Measurements from ENCODE around the gene BICD1. TPM values are rescaled to one million over a fixed set of nuclear protein-coding genes. Genes with fewer than 3 reads are reported as not detected.

BICD1 gene
- total and polyA plus RNA-seq, 2 donors (not counting 3 experiments of a cell fraction or from before 2014, with no cell fraction given): 12.2 to 51.0 TPM

DNA sequence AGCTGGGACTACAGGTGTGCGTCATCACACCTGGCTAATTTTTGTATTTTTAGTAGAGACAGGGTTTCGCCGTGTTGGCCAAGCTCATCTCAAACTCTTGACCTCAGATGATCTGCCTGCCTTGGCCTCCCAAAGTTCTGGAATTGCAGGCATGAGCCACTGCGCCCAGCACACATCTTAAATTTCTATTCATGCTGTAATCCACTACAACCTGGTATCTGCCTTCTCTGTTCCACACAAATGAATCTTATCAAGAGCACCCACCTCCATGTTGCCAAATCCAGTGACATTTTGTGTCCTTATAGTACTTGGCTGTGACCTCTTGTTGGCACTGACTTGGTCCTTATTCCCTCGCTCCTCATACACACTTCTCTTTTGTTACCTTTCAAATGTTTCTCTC is 5.8 kb upstream of the BICD1 start:
- FAIRE-seq: no peak
- no peaks in the 10 kb centered on the region for H3K9me3 ChIP-seq (replicated peaks; ENCODE audit: control insufficient read depth, insufficient read depth, low read length)
- H3K9me1 ChIP-seq (replicated peaks; ENCODE audit: control insufficient read depth, extremely low read depth, insufficient read depth, low read length): no peaks in the 10 kb centered on the region
- no peak for DNase-seq (ENCODE audit: low read depth, low spot score)
- TF ChIP-seq, protein P1, sequence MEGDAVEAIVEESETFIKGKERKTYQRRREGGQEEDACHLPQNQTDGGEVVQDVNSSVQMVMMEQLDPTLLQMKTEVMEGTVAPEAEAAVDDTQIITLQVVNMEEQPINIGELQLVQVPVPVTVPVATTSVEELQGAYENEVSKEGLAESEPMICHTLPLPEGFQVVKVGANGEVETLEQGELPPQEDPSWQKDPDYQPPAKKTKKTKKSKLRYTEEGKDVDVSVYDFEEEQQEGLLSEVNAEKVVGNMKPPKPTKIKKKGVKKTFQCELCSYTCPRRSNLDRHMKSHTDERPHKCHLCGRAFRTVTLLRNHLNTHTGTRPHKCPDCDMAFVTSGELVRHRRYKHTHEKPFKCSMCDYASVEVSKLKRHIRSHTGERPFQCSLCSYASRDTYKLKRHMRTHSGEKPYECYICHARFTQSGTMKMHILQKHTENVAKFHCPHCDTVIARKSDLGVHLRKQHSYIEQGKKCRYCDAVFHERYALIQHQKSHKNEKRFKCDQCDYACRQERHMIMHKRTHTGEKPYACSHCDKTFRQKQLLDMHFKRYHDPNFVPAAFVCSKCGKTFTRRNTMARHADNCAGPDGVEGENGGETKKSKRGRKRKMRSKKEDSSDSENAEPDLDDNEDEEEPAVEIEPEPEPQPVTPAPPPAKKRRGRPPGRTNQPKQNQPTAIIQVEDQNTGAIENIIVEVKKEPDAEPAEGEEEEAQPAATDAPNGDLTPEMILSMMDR (IDR thresholded peaks at IDR 0.05; ENCODE audit: extremely low read depth in 1 of 2, insufficient read depth in 1 of 2, low read depth in 1 of 2, low read length in 2 of 2): no peak
- TF ChIP-seq GATA2 (IDR thresholded peaks at IDR 0.05; ENCODE audit: insufficient read depth, insufficient read length, low read depth, low read length) (no peak), POLR2AphosphoS5 (IDR thresholded peaks at IDR 0.05; ENCODE audit: insufficient read depth, low read depth, low read length) (no peak), EZH2 (IDR thresholded peaks at IDR 0.05; ENCODE audit: borderline replicate concordance, low read depth, low read length, severe bottlenecking) (no peak), POLR2A (IDR thresholded peaks at IDR 0.05; ENCODE audit: low read depth, low read length) (no peak), JUN (IDR thresholded peaks at IDR 0.05; ENCODE audit: borderline replicate concordance, insufficient read depth, insufficient read length, low read depth) (no peak), MYC (IDR thresholded peaks at IDR 0.05; ENCODE audit: low read depth, low read length) (no peak), FOS (IDR thresholded peaks at IDR 0.05; ENCODE audit: borderline replicate concordance, insufficient read depth, low read length) (no peak)
- TF ChIP-seq, protein P2, sequence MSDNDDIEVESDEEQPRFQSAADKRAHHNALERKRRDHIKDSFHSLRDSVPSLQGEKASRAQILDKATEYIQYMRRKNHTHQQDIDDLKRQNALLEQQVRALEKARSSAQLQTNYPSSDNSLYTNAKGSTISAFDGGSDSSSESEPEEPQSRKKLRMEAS (IDR thresholded peaks at IDR 0.05; ENCODE audit: insufficient read depth, insufficient read length): no peak
- no peak overlapping the region for H3K27ac ChIP-seq (ENCODE audit: insufficient read depth, low read depth, low read length)
- H3K4me1 ChIP-seq (ENCODE audit: control insufficient read depth, extremely low read depth, insufficient read depth, low read length): peaks cover 3% of the 10 kb centered on the region
- H3K4me3 ChIP-seq (replicated peaks in 1 of 3; ENCODE audit: insufficient read depth in 1 of 3, low read depth in 1 of 3, low read length in 3 of 3): no peak overlapping the region
- no peak overlapping the region for H3K4me2 ChIP-seq (ENCODE audit: insufficient read depth, low read length)
- H2AFZ ChIP-seq (ENCODE audit: low read depth, low read length): no peak overlapping the region
- BruUV-seq (replicated peaks): no TSS peak
- intact Hi-C loops (cut with micrococcal nuclease) (loop anchor here (10.0 kb wide), 2 partner anchors 64 to 776 kb away; partner anchors contain the start of gene SINHCAF), dilution Hi-C loops (cut with MboI; ENCODE audit: extremely low pct_ligation_motif_present, low sequenced_read_pairs) (no loop called here)
- H3K9ac ChIP-seq (replicated peaks; ENCODE audit: extremely low read depth, insufficient read depth, low read length): no peak overlapping the region
- H3K79me2 ChIP-seq (ENCODE audit: control insufficient read depth, insufficient read depth, low read length): no peaks in the 10 kb centered on the region
- ChIA-PET CTCF (no interaction called here), POLR2A (no interaction called here)
- no peaks in the 10 kb centered on the region for H3K27me3 ChIP-seq (ENCODE audit: control insufficient read depth in 2 of 2, insufficient read depth in 2 of 2, low read length in 2 of 2)
- H3K36me3 ChIP-seq (ENCODE audit: control insufficient read depth in 2 of 2, extremely low read depth in 1 of 2, insufficient read depth in 2 of 2, low read length in 2 of 2): no peaks in the 10 kb centered on the region
- no peaks in the 10 kb centered on the region for H4K20me1 ChIP-seq (replicated peaks; ENCODE audit: control insufficient read depth, extremely low read depth, insufficient read depth, low read length)
